ENCODE measurements around the gene SPIRE1. TPM values are rescaled to one million over a fixed set of nuclear protein-coding genes. Genes with fewer than 3 reads are reported as not detected.

Gene SPIRE1
- total and polyA plus RNA-seq, 3 experiments from 2014 or later = 2.2 to 9.9 (median 8.1) TPM

- ChIA-PET POLR2A (no interaction called here), CTCF (interaction anchor here (1.6 kb wide), 1 partner anchor 10 kb away, joined by 3 read pairs; no protein-coding TSS in a partner anchor)
- Mint-ChIP-seq H3K36me3 (peaks cover 0 to 32% (median 13%) of the 10 kb centered on the region in 3 donors), H3K27ac (peak overlapping the region in 2 of 8 donors; percentile 8 to 66), H3K27me3 (no peaks in the 10 kb centered on the region), H3K9me3 (no peaks in the 10 kb centered on the region), H3K4me3 (no peak overlapping the region), H3K4me1 (peaks cover 0 to 4% (median 4%) of the 10 kb centered on the region in 3 donors)
- Histone ChIP-seq H3K27me3 (ENCODE audit: insufficient read depth, low read length, poor library complexity, severe bottlenecking) (no peaks in the 10 kb centered on the region), H3K9me3 (ENCODE audit: low read length) (no peaks in the 10 kb centered on the region), H3K27ac (ENCODE audit: low read depth, low read length) (no peak overlapping the region), H3K4me3 (ENCODE audit: low read length) (no peak overlapping the region), H3K4me1 (ENCODE audit: insufficient read depth, low read length) (no peaks in the 10 kb centered on the region), H3K36me3 (ENCODE audit: insufficient read depth, low read length) (peaks cover 4% of the 10 kb centered on the region)
- DNase-seq = no peak
Measured at GRCh38 chr18:12692206-12692605, 34.3 kb upstream of the SPIRE1 start.

- Histone ChIP-seq H3K4me3 (ENCODE audit: low read length) (no peak overlapping the region), H3K4me1 (ENCODE audit: insufficient read depth, low read length) (no peaks in the 10 kb centered on the region), H3K27me3 (ENCODE audit: insufficient read depth, low read length, poor library complexity, severe bottlenecking) (no peaks in the 10 kb centered on the region), H3K27ac (ENCODE audit: low read depth, low read length) (no peak overlapping the region), H3K9me3 (ENCODE audit: low read length) (no peaks in the 10 kb centered on the region), H3K36me3 (ENCODE audit: insufficient read depth, low read length) (peaks cover 4% of the 10 kb centered on the region)
- Mint-ChIP-seq H3K27ac (no peak overlapping the region), H3K27me3 (no peaks in the 10 kb centered on the region), H3K4me1 (peaks cover 0 to 4% (median 4%) of the 10 kb centered on the region in 3 donors), H3K36me3 (peaks cover 0 to 30% (median 8%) of the 10 kb centered on the region in 3 donors), H3K9me3 (no peaks in the 10 kb centered on the region), H3K4me3 (no peak overlapping the region)
- no peak for DNase-seq
- ChIA-PET POLR2A (no interaction called here), CTCF (no interaction called here)
Measured at GRCh38 chr18:12689256-12689850, 31.4 kb upstream of the SPIRE1 start.

GRCh38 chr18:12686100-12686499 is 28.2 kb upstream of the SPIRE1 start:
- no peaks in the 10 kb centered on the region for H3K27me3 ChIP-seq (ENCODE audit: insufficient read depth, low read length, poor library complexity, severe bottlenecking)
- H3K4me3 ChIP-seq (ENCODE audit: low read length) = no peak overlapping the region
- no peaks in the 10 kb centered on the region for H3K27me3 Mint-ChIP-seq
- no peak overlapping the region for H3K27ac Mint-ChIP-seq
- CTCF ChIA-PET = no interaction called here
- H3K4me1 Mint-ChIP-seq = no peaks in the 10 kb centered on the region
- no peak for DNase-seq
- H3K9me3 ChIP-seq (ENCODE audit: low read length) = no peaks in the 10 kb centered on the region
- H3K4me1 ChIP-seq (ENCODE audit: insufficient read depth, low read length) = no peaks in the 10 kb centered on the region
- peaks cover 0 to 21% (median 2%) of the 10 kb centered on the region in 3 donors for H3K36me3 Mint-ChIP-seq
- H3K36me3 ChIP-seq (ENCODE audit: insufficient read depth, low read length) = no peaks in the 10 kb centered on the region
- POLR2A ChIA-PET = interaction anchor here (1.6 kb wide), 1 partner anchor 16 kb away, joined by 6 read pairs; the partner anchor contains the start of gene CEP76
- H3K9me3 Mint-ChIP-seq = no peaks in the 10 kb centered on the region
- no peak overlapping the region for H3K27ac ChIP-seq (ENCODE audit: low read depth, low read length)
- H3K4me3 Mint-ChIP-seq = no peak overlapping the region

GRCh38 chr18:12679183-12679786 is 21.4 kb upstream of the SPIRE1 start:
- DNase-seq = no peak
- peaks cover 5% of the 10 kb centered on the region for H3K36me3 ChIP-seq (ENCODE audit: insufficient read depth, low read length)
- POLR2A ChIA-PET = no interaction called here
- no peak overlapping the region for H3K4me3 ChIP-seq (ENCODE audit: low read length)
- peaks cover 0 to 47% (median 8%) of the 10 kb centered on the region in 3 donors for H3K36me3 Mint-ChIP-seq
- H3K4me1 Mint-ChIP-seq = peaks cover 3 to 5% (median 5%) of the 10 kb centered on the region in 3 donors
- peak overlapping the region in 3 of 8 donors; percentile 4 to 26 (median 8) for H3K27ac Mint-ChIP-seq
- H3K9me3 ChIP-seq (ENCODE audit: low read length) = no peaks in the 10 kb centered on the region
- H3K4me1 ChIP-seq (ENCODE audit: insufficient read depth, low read length) = peaks cover 5% of the 10 kb centered on the region
- no peaks in the 10 kb centered on the region for H3K27me3 ChIP-seq (ENCODE audit: insufficient read depth, low read length, poor library complexity, severe bottlenecking)
- CTCF ChIA-PET = no interaction called here
- H3K4me3 Mint-ChIP-seq = no peak overlapping the region
- H3K27ac ChIP-seq (ENCODE audit: low read depth, low read length) = no peak overlapping the region
- no peaks in the 10 kb centered on the region for H3K27me3 Mint-ChIP-seq
- H3K9me3 Mint-ChIP-seq = no peaks in the 10 kb centered on the region

GRCh38 chr18:12668041-12668440 is 10.1 kb upstream of the SPIRE1 start:
- Mint-ChIP-seq H3K36me3 (peaks cover 0 to 9% (median 2%) of the 10 kb centered on the region in 3 donors), H3K4me3 (no peak overlapping the region), H3K27ac (no peak overlapping the region), H3K9me3 (no peaks in the 10 kb centered on the region), H3K27me3 (no peaks in the 10 kb centered on the region), H3K4me1 (no peaks in the 10 kb centered on the region)
- Histone ChIP-seq H3K27ac (ENCODE audit: low read depth, low read length) (no peak overlapping the region), H3K4me3 (ENCODE audit: low read length) (no peak overlapping the region), H3K4me1 (ENCODE audit: insufficient read depth, low read length) (no peaks in the 10 kb centered on the region), H3K36me3 (ENCODE audit: insufficient read depth, low read length) (no peaks in the 10 kb centered on the region), H3K27me3 (ENCODE audit: insufficient read depth, low read length, poor library complexity, severe bottlenecking) (no peaks in the 10 kb centered on the region), H3K9me3 (ENCODE audit: low read length) (no peaks in the 10 kb centered on the region)
- ChIA-PET POLR2A (no interaction called here), CTCF (interaction anchor here (1.0 kb wide), 1 partner anchor 9 kb away, joined by 3 read pairs; no protein-coding TSS in a partner anchor)
- DNase-seq = no peak

GRCh38 chr18:12659904-12660605 is 2.1 kb upstream of the SPIRE1 start:
- Mint-ChIP-seq H3K9me3 (no peaks in the 10 kb centered on the region), H3K27me3 (peaks cover 0 to 2% of the 10 kb centered on the region in 2 donors), H3K27ac (peak overlapping the region in 1 of 8 donors; percentile 24), H3K36me3 (peaks cover 0 to 2% (median 0%) of the 10 kb centered on the region in 3 donors), H3K4me3 (peak overlapping the region in 3 of 7 donors; percentile 42 to 46 (median 43)), H3K4me1 (peaks cover 13 to 20% (median 18%) of the 10 kb centered on the region in 3 donors)
- H3K27ac ChIP-seq (ENCODE audit: low read depth, low read length) = no peak overlapping the region
- CTCF ChIA-PET = interaction anchor here (1.2 to 3.5 kb wide), 5 partner anchors 11 to 332 kb away, joined by 3 to 23 read pairs (median 7); no protein-coding TSS in a partner anchor
- H3K36me3 ChIP-seq (ENCODE audit: insufficient read depth, low read length) = no peaks in the 10 kb centered on the region
- H3K27me3 ChIP-seq (ENCODE audit: insufficient read depth, low read length, poor library complexity, severe bottlenecking) = no peaks in the 10 kb centered on the region
- POLR2A ChIA-PET = no interaction called here
- H3K4me1 ChIP-seq (ENCODE audit: insufficient read depth, low read length) = peaks cover 7% of the 10 kb centered on the region
- H3K4me3 ChIP-seq (ENCODE audit: low read length) = no peak overlapping the region
- DNase-seq = peak in 4 of 5 donors; percentile 12 to 47 (median 36)
- H3K9me3 ChIP-seq (ENCODE audit: low read length) = no peaks in the 10 kb centered on the region

GRCh38 chr18:12658426-12659138 is 675 bp upstream of the SPIRE1 start:
- no peaks in the 10 kb centered on the region for H3K9me3 ChIP-seq (ENCODE audit: low read length)
- peaks cover 7% of the 10 kb centered on the region for H3K4me1 ChIP-seq (ENCODE audit: insufficient read depth, low read length)
- ChIA-PET POLR2A (interaction anchor here (0.5 kb wide), 1 partner anchor 281 kb away, joined by 3 read pairs; the partner anchor contains the start of gene AFG3L2), CTCF (interaction anchor here (0.7 to 3.5 kb wide), 4 partner anchors 10 to 331 kb away, joined by 3 to 23 read pairs (median 5); no protein-coding TSS in a partner anchor)
- no peaks in the 10 kb centered on the region for H3K27me3 ChIP-seq (ENCODE audit: insufficient read depth, low read length, poor library complexity, severe bottlenecking)
- peak in 3 of 5 donors; percentile 6 to 54 (median 27) for DNase-seq
- no peak overlapping the region for H3K27ac ChIP-seq (ENCODE audit: low read depth, low read length)
- peak overlapping the region; percentile 83 to 94 (median 89) for H3K4me3 Mint-ChIP-seq
- peak overlapping the region in 7 of 8 donors; percentile 50 to 97 (median 63) for H3K27ac Mint-ChIP-seq
- H3K36me3 ChIP-seq (ENCODE audit: insufficient read depth, low read length) = no peaks in the 10 kb centered on the region
- H3K4me1 Mint-ChIP-seq = peaks cover 13 to 20% (median 18%) of the 10 kb centered on the region in 3 donors
- no peaks in the 10 kb centered on the region for H3K9me3 Mint-ChIP-seq
- peaks cover 0 to 2% (median 0%) of the 10 kb centered on the region in 3 donors for H3K36me3 Mint-ChIP-seq
- peaks cover 0 to 2% of the 10 kb centered on the region in 2 donors for H3K27me3 Mint-ChIP-seq
- no peak overlapping the region for H3K4me3 ChIP-seq (ENCODE audit: low read length)
